ENCODE results near the gene PDE4D.
"Not testable (repeated sequence)": the region's sequence is repeated elsewhere in the genome, so short reads cannot be mapped to it uniquely, and the experiment has no call there.

PDE4D gene

DNA sequence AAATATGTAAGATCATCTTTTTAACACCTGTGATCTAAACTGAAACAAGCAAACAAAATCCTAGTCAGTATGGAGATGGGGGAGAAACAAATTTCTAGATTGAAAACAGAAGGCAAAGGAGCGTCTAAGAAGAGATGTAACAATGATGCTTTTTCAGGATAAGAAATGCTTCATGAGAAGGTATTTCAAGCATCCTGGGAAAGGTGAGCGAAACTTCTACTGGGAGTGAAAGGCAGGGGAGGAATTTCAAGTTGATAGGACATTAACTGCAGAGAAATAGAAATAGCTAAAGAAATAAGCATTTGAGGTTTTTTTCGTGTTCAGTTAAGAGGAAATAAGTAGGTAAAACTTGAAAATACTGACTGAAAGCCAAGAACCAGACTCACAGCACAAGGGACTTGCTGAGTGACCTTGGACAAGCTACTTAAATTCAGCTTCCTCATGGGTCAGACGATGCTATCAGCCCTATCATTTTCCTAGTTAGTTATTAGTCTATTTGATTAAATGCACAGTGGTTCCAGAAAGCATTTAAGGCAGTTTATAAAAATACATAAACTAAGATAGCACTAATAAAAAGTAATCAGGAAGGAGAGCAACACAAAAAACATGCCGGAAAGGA lies 406.3 kb downstream of the PDE4D start:
- in situ Hi-C loops (cut with MboI; ENCODE audit: low pct_unique_long_range_greater_than_20kb, low sequenced_read_pairs), result no loop called here
- no peak for DNase-seq

DNA sequence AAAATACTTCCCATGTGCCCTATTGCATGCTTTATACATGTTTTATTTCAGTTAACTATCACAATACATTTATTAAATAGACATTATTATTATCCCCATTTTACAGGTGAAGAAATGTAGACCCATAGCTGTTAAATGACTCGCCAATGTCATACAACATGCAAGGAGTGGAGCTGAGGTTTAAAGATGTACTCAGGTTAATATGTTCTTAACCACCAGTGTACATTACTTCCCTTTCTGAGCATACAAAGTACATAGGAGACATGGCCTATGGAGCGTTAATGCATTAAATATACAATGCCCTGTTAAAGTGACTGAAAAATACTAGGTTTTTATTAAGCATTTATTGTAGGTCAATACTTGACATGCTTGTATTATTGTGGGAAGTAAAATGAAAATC lies 407.0 kb downstream of the PDE4D start:
- DNase-seq, result no peak
- in situ Hi-C loops (cut with MboI; ENCODE audit: low pct_unique_long_range_greater_than_20kb, low sequenced_read_pairs), result no loop called here

DNA sequence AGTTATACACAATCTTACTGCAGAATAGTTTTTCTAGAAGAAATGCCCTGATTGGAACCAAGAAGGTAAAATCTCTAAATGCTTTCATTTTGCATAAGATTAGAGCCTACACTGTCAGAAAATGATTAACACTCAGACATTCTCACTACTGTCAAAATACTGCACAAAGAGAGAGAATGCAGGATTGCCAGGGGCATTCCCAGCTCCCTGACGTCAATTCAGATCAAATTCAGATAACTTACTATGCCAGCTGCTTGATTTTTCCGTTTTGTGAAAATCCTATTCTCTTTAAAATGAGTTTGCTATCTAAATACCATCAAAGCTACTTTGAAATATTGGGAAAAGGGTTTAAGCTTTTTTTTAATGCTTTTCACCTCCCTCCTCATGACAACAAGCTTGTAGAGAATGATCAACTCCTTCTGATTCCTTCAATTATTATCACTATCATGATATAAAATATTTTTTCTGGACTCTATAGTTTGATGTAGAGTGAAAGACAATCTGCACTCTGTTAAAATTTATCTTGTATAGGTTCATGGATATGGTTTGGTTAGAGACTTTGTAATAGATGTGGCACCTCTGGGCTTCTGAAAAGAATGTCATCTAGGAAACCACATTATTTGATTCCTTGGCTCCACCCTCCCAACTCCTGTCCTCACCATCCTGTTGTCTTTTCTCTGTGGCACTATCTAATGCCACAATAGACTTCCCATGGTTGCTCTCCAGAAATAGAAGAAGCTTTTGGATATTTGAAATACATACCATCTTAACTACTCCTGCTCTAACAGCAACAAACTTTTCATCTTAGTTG lies 407.7 kb downstream of the PDE4D start:
- DNase-seq, result no peak
- in situ Hi-C loops (cut with MboI; ENCODE audit: low pct_unique_long_range_greater_than_20kb, low sequenced_read_pairs), result no loop called here

DNA sequence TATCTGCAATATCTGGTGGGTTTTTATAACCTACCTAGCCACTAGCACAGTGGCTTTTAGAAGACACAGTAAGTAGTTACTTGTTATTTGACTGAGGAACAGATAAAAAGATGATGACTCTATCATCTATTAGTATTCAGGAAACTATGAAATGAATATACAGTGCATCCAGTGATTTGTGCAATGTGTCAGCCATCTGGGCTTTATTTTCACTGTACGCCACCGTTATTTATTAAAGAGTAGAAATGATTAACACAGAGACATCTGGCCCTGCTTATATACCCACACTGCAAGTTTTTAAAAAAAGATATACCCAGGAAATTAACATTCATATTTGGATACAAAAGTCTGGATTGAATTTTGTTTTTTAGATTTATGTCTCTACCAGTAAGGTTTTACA lies 408.4 kb downstream of the PDE4D start:
- in situ Hi-C loops (cut with MboI; ENCODE audit: low pct_unique_long_range_greater_than_20kb, low sequenced_read_pairs), result no loop called here

DNA sequence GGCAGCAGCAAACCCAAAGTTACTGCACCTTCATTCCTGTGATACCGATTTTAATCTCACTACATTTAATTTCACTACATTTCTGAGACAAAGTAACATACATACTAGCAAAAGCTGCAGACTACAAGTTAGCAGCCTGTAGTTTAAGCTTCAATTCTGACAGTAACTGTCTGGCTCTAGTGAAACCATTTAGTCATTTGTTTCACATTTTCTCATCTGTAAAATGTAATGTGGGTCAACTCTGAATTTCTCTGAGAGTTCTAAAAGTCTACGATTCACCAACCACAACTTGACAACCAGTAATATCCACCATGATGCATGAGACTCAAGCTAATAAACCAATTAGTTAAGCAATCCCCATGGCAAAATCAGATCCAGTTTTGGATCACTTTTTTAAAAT lies 408.9 kb downstream of the PDE4D start:
- in situ Hi-C loops (cut with MboI; ENCODE audit: low pct_unique_long_range_greater_than_20kb, low sequenced_read_pairs), result no loop called here
- DNase-seq, result no peak

More for the DNA sequence above, 408.4 kb downstream of the PDE4D start:
- DNase-seq, result no peak

DNA sequence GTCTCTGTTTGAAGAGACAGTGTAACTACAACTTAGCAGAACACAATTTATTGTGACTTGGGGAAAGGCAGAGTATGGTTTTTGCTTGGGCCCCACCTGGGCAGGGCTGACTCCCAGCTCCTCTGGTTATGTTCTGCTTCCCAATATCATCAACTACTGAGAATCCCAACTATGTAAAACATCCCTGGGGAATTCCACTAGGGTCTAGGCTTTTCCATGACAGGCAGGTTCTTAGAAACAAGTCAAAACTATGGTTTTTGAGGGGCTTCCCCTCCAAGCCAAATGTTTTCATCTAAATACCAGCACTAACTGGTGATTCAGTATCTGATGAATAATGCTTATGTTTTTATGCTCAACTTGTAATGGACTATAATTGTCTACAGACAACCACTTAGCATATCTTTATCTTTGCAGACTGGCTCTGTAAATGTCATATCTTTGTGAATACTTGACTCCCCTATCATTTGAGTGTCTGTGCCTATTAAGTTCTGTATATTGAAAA lies 409.5 kb downstream of the PDE4D start:
- in situ Hi-C loops (cut with MboI; ENCODE audit: low pct_unique_long_range_greater_than_20kb, low sequenced_read_pairs), result no loop called here
- no peak for DNase-seq

DNA sequence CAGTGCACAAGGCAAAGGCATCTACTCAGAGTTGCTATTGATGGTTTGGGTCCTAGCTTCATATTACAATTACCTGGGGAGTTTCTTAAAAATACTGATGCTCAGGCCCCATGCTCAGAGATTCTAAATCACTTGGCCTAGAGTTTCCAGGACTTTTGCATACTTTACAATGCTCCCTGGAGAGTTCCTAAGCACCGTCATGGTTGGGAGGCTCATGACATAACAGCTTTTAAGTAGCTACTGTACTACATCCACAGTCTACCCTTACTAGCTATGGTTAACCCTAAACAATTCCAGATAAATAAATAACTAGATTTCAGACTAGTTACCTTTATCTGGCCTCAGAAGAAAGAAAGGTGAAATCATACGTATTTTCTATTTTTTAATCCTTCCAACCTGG lies 414.4 kb downstream of the PDE4D start:
- no peak for DNase-seq
- in situ Hi-C loops (cut with MboI; ENCODE audit: low pct_unique_long_range_greater_than_20kb, low sequenced_read_pairs), result no loop called here

DNA sequence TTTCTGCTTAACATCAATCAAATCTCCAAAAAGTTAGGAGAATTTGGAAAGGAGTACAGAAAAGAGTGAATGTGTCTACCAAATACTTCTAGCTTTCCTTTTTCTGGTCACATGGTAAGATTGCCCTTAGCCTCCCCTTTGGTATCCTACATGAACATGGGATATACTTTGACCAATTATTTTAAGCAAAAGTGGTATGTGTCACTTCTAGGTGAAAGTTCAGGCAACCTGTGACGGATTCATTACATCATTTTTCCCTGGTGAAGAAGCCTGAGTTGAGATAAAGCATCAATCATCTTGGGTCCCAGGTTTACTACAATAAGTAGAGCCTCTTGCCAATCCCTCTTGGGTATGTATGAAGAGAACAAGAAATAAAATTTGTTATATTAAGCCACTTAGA lies 419.2 kb downstream of the PDE4D start:
- in situ Hi-C loops (cut with MboI; ENCODE audit: low pct_unique_long_range_greater_than_20kb, low sequenced_read_pairs), result no loop called here
- no peak for DNase-seq

DNA sequence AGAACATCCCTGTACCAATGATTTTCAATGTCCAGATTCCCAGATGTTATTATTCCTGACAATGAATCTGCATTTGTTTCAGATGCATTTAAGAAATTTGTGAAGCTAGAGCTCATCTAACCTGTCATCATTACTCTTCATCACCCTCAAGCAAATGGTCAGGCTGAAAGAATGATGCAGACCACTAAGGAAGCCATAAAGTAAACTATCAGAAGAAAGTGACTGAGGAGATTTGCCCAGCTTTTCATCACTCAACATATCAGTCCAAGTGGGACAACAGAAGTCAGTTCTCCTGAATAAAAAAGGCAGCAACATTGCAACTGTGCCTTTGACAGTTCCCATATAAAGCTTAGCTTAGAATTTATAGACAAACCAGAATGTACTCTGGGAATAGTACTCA lies 419.9 kb downstream of the PDE4D start:
- in situ Hi-C loops (cut with MboI; ENCODE audit: low pct_unique_long_range_greater_than_20kb, low sequenced_read_pairs), result no loop called here
- DNase-seq, result no peak

DNA sequence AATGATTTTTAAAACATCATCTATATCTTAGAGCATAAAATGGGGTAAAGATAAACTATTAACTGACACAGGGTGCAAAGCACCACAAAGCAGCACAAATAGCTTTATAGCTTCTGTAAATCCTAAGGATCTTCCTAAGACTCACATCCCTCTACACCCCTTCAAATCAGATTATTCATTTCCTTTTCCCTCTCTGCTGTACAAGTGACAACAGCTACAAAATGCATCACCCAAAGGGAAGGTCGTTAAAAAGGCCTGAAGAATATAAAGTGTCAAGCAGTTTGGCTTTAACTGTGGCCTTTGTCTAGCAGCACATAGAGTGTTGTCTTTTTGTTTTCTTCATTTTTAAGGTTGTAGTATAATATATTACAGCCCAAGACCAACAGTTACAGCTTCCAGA lies 422.1 kb downstream of the PDE4D start:
- in situ Hi-C loops (cut with MboI; ENCODE audit: low pct_unique_long_range_greater_than_20kb, low sequenced_read_pairs), result no loop called here
- DNase-seq, result no peak

DNA sequence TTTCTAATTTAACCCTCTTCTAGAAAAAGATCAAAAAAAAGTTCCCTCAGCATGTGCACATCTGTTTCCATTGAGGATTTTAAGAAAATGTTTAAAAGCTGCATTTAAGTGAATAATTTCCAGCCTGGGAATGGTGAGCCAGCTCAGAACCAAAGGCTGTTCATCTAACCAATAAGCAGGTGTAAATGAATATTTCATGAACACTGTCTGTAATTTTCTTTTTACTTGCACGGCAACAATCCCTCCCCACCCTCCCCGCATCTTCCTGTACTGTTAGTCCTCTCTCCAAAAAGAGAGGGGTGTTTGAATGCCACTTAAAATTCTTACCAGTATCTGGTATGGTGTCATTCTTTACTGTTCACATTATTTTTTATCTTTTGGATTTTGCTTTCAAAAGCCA lies 425.6 kb downstream of the PDE4D start:
- no peak for DNase-seq
- in situ Hi-C loops (cut with MboI; ENCODE audit: low pct_unique_long_range_greater_than_20kb, low sequenced_read_pairs), result no loop called here

DNA sequence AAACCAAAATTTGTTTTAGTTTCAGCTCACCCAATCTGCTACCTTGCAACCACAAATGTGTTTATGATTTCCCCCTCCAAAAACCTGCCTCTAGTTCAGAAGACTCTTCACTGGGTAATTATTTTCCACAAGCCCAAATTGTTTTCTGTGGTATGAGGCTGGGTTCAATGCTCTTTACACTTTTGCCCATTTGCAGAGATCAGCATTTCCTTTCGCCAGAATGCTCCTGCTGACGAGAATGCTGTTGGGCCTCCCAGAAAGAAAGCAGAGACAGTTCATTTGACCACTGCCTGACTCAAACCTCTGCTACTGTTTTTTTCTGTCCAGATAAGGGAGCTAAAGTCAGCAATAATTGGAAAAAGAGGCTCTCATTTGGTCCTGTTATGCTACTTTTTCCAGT lies 427.3 kb downstream of the PDE4D start:
- in situ Hi-C loops (cut with MboI; ENCODE audit: low pct_unique_long_range_greater_than_20kb, low sequenced_read_pairs), result no loop called here
- DNase-seq, result no peak

DNA sequence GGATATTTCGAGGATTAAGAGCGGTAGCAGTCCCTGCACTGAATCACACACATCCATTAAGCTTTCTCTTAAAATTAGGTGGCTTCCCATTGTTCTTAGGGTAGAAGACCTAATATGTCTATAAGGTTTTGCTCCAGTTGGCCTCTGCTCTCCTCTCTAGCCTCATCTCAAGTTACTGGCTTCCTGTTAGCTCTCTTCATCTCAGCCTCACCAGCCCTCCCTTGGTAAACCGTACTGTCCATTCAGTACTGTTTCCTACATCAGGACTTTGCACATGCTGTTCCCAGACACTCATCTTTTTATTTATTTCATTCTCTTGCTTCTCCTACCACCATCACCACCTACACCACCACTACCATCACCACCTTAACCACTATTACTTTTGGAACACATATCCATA lies 428.6 kb downstream of the PDE4D start:
- no peak for DNase-seq
- in situ Hi-C loops (cut with MboI; ENCODE audit: low pct_unique_long_range_greater_than_20kb, low sequenced_read_pairs), result no loop called here

DNA sequence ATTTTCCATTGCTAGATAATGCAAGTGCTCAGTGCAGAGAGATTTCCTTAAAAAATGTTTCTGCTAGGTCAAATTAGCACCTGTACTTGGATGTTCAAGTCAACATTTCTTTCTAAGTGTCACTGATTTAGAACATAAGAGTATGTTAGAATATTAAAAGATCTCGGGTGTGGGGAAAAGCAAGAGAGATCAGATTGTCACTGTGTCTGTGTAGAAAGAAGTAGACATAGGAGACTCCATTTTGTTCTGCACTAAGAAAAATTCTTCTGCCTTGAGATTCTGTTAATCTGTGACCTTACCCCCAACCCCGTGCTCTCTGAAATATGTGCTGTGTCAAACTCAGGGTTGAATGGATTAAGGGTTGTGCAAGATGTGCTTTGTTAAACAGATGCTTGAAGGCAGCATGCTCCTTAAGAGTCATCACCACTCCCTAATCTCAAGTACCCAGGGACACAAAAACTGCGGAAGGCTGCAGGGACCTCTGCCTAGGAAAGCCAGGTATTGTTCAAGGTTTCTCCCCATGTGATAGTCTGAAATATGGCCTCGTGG lies 429.8 kb downstream of the PDE4D start:
- DNase-seq; in situ Hi-C loops (cut with MboI; ENCODE audit: low pct_unique_long_range_greater_than_20kb, low sequenced_read_pairs): not testable (repeated sequence)

DNA sequence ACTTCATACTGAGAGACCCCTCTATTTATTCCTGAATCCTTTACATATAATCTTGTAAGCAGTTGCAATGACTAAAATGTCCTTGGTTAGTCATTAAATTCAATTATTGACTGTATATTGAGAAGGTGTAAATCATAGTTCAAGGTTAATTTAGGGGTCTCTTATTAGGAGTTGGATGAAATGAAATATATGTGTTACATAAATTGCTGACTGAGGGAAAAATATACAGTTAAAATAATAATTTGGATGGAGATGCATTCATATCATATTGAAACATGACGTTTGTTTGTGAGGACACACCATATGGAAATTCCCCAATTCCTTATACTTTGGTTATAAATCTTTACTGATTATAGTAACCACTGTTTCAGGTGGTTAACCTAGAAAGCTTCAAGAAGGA lies 430.6 kb downstream of the PDE4D start:
- in situ Hi-C loops (cut with MboI; ENCODE audit: low pct_unique_long_range_greater_than_20kb, low sequenced_read_pairs), result no loop called here
- no peak for DNase-seq

DNA sequence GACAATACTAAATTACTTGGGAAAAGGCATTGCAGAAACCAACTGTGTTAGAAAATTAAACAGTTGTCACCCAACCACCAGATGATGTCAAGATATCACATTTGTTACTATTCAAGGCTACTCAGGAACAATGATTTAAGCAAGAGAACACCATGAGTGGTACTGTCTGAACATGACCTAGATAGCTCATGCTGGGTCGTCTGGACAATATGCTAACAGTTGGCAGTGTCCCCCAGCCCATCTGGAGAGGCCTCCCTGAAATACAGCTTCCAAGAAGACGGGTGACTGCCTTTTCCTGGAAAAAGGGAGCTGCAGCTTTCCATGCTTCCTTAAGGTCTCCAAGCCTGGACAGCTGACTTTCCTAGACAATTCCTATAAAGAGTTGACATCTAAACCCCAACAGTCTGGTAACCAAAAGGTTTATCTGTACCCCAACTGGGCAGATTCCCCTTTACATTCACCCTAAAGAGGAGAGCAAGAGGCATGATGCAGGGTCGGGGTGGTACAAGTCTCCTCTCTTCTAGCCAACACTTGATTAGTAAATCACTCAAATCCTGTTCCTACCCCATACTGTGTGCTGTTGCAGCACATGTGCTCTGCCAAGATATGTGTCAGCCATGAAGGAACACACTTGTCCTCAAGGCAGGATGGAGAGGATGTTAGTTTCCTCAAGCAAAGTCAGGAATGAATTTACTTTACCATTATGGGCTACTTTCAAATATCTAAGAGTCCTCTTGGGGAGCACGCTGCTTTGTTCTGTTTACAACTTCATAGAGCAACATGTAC lies 433.0 kb downstream of the PDE4D start:
- in situ Hi-C loops (cut with MboI; ENCODE audit: low pct_unique_long_range_greater_than_20kb, low sequenced_read_pairs), result no loop called here
- no peak for DNase-seq

DNA sequence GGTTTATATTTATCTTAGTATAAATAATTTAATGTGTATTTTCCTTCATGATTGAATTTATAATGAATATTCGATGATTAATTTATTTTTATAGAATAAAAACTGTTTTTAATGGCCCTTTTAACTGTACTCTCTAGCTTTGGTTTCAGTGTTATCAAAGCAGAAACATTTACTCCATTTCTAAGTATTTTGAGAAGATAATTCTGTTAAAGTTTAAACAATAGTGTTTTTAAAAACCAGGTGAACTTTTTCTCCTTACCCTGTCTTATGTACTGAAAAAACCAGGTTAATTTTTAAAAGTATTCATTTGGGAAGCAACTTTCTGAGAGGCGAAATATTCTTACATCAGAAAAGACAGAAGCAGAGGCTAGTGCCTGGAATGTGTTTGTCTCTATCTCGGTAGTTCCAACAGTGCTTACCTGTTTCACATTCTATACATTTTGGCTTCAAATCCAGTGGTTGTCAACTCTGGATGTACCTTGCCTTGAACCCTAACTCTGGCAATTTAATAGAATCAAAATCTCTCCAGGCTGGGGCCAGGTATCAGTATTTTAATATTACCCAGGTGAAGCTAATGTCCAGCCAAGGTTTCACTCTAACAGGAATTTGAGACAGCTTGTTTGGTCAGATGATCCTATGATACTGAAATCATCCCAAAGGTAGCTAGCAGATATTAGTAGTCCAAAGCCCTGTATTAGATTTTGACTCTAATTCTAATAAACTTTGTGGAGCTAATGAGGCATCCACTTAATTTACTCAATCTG lies 434.4 kb downstream of the PDE4D start:
- in situ Hi-C loops (cut with MboI; ENCODE audit: low pct_unique_long_range_greater_than_20kb, low sequenced_read_pairs), result no loop called here
- no peak for DNase-seq

DNA sequence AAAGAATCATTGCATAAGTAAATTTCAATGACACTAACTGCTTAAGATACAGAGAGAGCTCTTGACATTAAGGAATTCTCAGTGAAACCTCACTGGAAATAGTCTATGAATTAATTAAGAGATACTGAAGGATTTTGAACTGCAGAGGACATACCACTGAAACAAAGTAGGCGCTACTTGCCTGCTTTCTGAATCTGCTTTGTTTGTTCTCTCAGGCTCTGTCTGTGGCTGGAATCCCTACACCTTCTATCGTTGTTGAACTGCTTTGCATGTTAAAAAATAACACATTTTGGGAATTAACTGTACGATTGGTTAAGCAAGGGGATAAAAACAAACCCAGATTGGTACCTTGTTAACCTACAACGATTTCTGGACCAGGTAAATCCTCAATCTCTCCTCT lies 435.2 kb downstream of the PDE4D start:
- no peak for DNase-seq
- in situ Hi-C loops (cut with MboI; ENCODE audit: low pct_unique_long_range_greater_than_20kb, low sequenced_read_pairs), result no loop called here
